IgD-negative memory B cell (primary cell): ENCODE data around the gene MAP3K2. TPM values are rescaled to one million over a fixed set of nuclear protein-coding genes. Genes with fewer than 3 reads are reported as not detected.

Experiments used
- H3K27ac Mint-ChIP-seq, 3 donors: one replicate each; pipeline ENCODE4 v1.8.0; 2020 to 2022; ENCODE audit warnings: mild to moderate bottlenecking in 3 of 3, mixed read lengths in 3 of 3, moderate library complexity in 1 of 3
- H3K27me3 Mint-ChIP-seq: one replicate; pipeline ENCODE4 v1.8.0; 2021; ENCODE audit warnings: mixed read lengths
- H3K36me3 Mint-ChIP-seq: one replicate; pipeline ENCODE4 v1.8.0; 2020; ENCODE audit warnings: mild to moderate bottlenecking, mixed read lengths
- H3K4me1 Mint-ChIP-seq, 3 donors: one replicate each; pipeline ENCODE4 v1.8.0; 2020 to 2022; ENCODE audit warnings: mixed read lengths in 3 of 3, mild to moderate bottlenecking in 1 of 3
- H3K4me3 Mint-ChIP-seq, 4 donors: one replicate each; pipeline ENCODE4 v1.8.0; 2020 to 2022; ENCODE audit warnings: mild to moderate bottlenecking in 4 of 4, mixed read lengths in 4 of 4, moderate library complexity in 3 of 4
- H3K9me3 Mint-ChIP-seq, 3 donors: one replicate each; pipeline ENCODE4 v1.8.0; 2020 to 2021; ENCODE audit warnings: mixed read lengths in 3 of 3, mild to moderate bottlenecking in 1 of 3
- polyA plus RNA-seq: library from polyadenylated mRNA; unstranded; fragments of 300-500 nt; fragmentation: Illumina TruSeq; gene quantifications from one replicate; pipeline ENCODE4 v1.2.3, GENCODE V29; 2021

The MAP3K2 gene
- polyA plus RNA-seq, 1 donor from 2014 or later = 66.8 TPM

DNA sequence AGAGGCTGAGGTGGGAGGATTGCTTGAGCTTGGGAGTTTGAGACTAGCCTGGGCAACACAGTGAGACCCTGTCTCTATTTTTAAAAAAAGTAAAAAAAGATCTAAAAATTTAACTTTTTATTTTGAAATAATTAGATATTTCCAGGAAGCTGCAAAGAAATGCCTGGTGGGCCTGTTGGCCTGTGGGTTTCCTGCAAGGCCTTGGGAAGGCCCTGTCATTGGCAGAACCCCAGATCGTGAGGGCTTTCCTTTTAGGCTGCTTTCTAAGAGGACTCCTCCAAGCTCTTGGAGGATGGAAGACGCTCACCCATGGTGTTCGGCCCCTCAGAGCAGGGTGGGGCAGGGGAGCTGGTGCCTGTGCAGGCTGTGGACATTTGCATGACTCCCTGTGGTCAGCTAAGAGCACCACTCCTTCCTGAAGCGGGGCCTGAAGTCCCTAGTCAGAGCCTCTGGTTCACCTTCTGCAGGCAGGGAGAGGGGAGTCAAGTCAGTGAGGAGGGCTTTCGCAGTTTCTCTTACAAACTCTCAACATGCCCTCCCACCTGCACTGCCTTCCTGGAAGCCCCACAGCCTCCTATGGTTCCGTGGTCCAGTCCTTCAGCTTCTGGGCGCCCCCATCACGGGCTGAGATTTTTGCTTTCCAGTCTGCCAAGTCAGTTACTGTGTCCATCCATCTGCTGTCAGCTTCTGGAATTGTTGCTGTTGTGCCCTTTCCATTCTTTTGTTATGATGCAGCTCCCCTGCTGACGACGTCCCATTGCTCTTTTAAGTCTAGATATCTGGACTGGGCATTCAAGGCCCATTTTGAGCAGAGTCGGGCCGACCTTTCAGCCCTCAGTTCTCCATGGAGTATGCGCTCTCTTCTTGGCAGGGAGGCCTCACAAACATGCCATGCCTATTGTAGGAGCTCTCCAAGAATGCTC, 37.1 kb upstream of the MAP3K2 start:
- Mint-ChIP-seq H3K4me3 (no peak overlapping the region), H3K9me3 (no peaks in the 10 kb centered on the region), H3K27me3 (peaks cover 8% of the 10 kb centered on the region), H3K36me3 (peaks cover 3% of the 10 kb centered on the region), H3K27ac (peak overlapping the region in 1 of 3 donors; percentile 84), H3K4me1 (peaks cover 6 to 10% (median 6%) of the 10 kb centered on the region in 3 donors)

DNA sequence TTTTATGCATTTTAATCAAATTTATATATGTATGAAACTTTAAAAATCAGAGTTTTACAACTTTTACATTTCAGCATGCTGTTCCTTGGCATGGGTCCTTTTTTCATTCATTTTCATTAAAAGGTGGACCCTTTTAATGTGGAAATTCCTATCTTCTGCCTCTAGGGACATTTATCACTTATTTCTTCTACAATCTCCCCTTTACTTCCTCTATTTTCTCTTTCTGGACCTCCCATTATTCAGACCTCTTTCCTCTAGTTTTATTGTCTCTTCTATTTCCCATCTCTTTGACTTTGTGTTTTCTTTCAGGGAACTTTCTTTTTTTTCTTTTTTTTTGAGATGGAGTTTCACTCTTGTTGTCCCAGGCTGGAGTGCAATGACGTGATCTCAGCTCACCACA, 36.1 kb upstream of the MAP3K2 start:
- peak overlapping the region in 2 of 3 donors; percentile 17 to 23 for H3K27ac Mint-ChIP-seq
- H3K27me3 Mint-ChIP-seq = peaks cover 8% of the 10 kb centered on the region
- H3K9me3 Mint-ChIP-seq = no peaks in the 10 kb centered on the region
- H3K36me3 Mint-ChIP-seq = no peaks in the 10 kb centered on the region
- H3K4me3 Mint-ChIP-seq = peak overlapping the region; percentile 53 to 89 (median 81)
- H3K4me1 Mint-ChIP-seq = peaks cover 6 to 10% (median 6%) of the 10 kb centered on the region in 3 donors

DNA sequence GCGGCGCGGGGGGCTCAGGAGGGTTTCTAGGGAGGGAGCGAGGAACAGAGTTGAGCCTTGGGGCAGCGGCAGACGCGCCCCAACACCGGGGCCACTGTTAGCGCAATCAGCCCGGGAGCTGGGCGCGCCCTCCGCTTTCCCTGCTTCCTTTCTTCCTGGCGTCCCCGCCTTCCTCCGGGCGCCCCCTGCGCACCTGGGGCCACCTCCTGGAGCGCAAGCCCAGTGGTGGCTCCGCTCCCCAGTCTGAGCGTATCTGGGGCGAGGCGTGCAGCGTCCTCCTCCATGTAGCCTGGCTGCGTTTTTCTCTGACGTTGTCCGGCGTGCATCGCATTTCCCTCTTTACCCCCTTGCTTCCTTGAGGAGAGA, 35.7 kb upstream of the MAP3K2 start:
- Mint-ChIP-seq H3K9me3 (no peaks in the 10 kb centered on the region), H3K36me3 (no peaks in the 10 kb centered on the region), H3K27me3 (peaks cover 8% of the 10 kb centered on the region), H3K27ac (peak overlapping the region in 2 of 3 donors; percentile 17 to 23), H3K4me1 (peaks cover 6 to 10% (median 6%) of the 10 kb centered on the region in 3 donors), H3K4me3 (peak overlapping the region; percentile 53 to 89 (median 81))

DNA sequence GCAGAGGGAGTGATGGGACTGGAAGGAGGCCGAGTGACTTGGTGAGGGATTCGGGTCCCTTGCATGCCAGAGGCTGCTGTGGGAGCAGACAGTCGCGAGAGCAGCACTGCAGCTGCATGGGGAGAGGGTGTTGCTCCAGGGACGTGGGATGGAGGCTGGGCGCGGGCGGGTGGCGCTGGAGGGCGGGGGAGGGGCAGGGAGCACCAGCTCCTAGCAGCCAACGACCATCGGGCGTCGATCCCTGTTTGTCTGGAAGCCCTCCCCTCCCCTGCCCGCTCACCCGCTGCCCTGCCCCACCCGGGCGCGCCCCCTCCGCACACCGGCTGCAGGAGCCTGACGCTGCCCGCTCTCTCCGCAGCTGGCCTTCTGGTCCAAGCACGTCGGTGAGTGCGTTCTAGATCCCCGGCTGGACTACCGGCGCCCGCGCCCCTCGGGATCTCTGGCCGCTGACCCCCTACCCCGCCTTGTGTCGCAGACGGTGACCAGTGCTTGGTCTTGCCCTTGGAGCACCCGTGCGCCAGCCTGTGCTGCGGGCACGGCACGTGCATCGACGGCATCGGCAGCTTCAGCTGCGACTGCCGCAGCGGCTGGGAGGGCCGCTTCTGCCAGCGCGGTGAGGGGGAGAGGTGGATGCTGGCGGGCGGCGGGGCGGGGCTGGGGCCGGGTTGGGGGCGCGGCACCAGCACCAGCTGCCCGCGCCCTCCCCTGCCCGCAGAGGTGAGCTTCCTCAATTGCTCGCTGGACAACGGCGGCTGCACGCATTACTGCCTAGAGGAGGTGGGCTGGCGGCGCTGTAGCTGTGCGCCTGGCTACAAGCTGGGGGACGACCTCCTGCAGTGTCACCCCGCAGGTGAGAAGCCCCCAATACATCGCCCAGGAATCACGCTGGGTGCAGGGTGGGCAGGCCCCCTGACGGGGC, 35.0 kb upstream of the MAP3K2 start:
- Mint-ChIP-seq H3K27me3 (peaks cover 8% of the 10 kb centered on the region), H3K27ac (peak overlapping the region in 1 of 3 donors; percentile 17), H3K9me3 (no peaks in the 10 kb centered on the region), H3K36me3 (no peaks in the 10 kb centered on the region), H3K4me3 (peak overlapping the region; percentile 53 to 89 (median 81)), H3K4me1 (peaks cover 6 to 10% (median 6%) of the 10 kb centered on the region in 3 donors)

DNA sequence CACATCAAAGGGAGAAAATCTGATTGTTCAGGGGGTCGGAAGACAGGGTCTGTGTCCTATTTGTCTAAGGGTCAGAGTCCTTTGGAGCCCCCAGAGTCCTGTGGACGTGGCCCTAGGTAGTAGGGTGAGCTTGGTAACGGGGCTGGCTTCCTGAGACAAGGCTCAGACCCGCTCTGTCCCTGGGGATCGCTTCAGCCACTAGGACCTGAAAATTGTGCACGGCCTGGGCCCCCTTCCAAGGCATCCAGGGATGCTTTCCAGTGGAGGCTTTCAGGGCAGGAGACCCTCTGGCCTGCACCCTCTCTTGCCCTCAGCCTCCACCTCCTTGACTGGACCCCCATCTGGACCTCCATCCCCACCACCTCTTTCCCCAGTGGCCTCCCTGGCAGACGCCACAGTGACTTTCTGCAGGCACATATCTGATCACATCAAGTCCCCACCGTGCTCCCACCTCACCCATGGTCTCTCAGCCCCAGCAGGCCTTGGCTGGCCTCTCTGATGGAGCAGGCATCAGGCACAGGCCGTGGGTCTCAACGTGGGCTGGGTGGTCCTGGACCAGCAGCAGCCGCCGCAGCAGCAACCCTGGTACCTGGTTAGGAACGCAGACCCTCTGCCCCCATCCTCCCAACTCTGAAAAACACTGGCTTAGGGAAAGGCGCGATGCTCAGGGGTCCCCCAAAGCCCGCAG, 34.2 kb upstream of the MAP3K2 start:
- Mint-ChIP-seq H3K27me3 (peaks cover 8% of the 10 kb centered on the region), H3K27ac (no peak overlapping the region), H3K4me3 (peak overlapping the region; percentile 12 to 78 (median 35)), H3K4me1 (peaks cover 6 to 13% (median 6%) of the 10 kb centered on the region in 3 donors), H3K36me3 (no peaks in the 10 kb centered on the region), H3K9me3 (no peaks in the 10 kb centered on the region)

DNA sequence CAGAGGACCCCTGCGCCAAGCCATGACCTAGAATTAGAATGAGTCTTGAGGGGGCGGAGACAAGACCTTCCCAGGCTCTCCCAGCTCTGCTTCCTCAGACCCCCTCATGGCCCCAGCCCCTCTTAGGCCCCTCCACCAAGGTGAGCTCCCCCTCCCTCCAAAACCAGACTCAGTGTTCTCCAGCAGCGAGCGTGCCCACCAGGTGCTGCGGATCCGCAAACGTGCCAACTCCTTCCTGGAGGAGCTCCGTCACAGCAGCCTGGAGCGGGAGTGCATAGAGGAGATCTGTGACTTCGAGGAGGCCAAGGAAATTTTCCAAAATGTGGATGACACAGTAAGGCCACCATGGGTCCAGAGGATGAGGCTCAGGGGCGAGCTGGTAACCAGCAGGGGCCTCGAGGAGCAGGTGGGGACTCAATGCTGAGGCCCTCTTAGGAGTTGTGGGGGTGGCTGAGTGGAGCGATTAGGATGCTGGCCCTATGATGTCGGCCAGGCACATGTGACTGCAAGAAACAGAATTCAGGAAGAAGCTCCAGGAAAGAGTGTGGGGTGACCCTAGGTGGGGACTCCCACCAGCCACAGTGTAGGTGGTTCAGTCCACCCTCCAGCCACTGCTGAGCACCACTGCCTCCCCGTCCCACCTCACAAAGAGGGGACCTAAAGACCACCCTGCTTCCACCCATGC, 33.5 kb upstream of the MAP3K2 start:
- no peak overlapping the region for H3K27ac Mint-ChIP-seq
- H3K27me3 Mint-ChIP-seq = peaks cover 8% of the 10 kb centered on the region
- no peaks in the 10 kb centered on the region for H3K36me3 Mint-ChIP-seq
- peak overlapping the region in 2 of 4 donors; percentile 1 to 16 for H3K4me3 Mint-ChIP-seq
- H3K4me1 Mint-ChIP-seq = peaks cover 6 to 20% (median 8%) of the 10 kb centered on the region in 3 donors
- H3K9me3 Mint-ChIP-seq = no peaks in the 10 kb centered on the region

DNA sequence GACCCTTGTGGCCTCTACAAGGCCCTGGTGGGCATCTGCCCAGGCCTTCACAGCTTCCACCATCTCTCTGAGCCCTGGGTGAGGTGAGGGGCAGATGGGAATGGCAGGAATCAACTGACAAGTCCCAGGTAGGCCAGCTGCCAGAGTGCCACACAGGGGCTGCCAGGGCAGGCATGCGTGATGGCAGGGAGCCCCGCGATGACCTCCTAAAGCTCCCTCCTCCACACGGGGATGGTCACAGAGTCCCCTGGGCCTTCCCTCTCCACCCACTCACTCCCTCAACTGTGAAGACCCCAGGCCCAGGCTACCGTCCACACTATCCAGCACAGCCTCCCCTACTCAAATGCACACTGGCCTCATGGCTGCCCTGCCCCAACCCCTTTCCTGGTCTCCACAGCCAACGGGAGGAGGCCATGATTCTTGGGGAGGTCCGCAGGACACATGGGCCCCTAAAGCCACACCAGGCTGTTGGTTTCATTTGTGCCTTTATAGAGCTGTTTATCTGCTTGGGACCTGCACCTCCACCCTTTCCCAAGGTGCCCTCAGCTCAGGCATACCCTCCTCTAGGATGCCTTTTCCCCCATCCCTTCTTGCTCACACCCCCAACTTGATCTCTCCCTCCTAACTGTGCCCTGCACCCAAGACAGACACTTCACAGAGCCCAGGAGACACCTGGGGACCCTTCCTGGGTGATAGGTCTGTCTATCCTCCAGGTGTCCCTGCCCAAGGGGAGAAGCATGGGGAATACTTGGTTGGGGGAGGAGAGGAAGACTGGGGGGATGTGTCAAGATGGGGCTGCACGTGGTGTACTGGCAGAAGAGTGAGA, 32.5 kb upstream of the MAP3K2 start:
- Mint-ChIP-seq H3K27ac (no peak overlapping the region), H3K36me3 (no peaks in the 10 kb centered on the region), H3K9me3 (no peaks in the 10 kb centered on the region), H3K4me1 (peaks cover 6 to 26% (median 11%) of the 10 kb centered on the region in 3 donors), H3K4me3 (peak overlapping the region in 1 of 4 donors; percentile 65), H3K27me3 (peaks cover 8% of the 10 kb centered on the region)

DNA sequence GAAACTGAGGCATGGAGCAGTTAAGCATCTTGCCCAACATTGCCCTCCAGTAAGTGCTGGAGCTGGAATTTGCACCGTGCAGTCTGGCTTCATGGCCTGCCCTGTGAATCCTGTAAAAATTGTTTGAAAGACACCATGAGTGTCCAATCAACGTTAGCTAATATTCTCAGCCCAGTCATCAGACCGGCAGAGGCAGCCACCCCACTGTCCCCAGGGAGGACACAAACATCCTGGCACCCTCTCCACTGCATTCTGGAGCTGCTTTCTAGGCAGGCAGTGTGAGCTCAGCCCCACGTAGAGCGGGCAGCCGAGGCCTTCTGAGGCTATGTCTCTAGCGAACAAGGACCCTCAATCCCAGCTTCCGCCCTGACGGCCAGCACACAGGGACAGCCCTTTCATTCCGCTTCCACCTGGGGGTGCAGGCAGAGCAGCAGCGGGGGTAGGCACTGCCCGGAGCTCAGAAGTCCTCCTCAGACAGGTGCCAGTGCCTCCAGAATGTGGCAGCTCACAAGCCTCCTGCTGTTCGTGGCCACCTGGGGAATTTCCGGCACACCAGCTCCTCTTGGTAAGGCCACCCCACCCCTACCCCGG, 31.8 kb upstream of the MAP3K2 start:
- Mint-ChIP-seq H3K4me1 (peaks cover 9 to 27% (median 11%) of the 10 kb centered on the region in 3 donors), H3K36me3 (no peaks in the 10 kb centered on the region), H3K27ac (no peak overlapping the region), H3K4me3 (peak overlapping the region in 1 of 4 donors; percentile 57), H3K27me3 (peaks cover 7% of the 10 kb centered on the region), H3K9me3 (no peaks in the 10 kb centered on the region)

DNA sequence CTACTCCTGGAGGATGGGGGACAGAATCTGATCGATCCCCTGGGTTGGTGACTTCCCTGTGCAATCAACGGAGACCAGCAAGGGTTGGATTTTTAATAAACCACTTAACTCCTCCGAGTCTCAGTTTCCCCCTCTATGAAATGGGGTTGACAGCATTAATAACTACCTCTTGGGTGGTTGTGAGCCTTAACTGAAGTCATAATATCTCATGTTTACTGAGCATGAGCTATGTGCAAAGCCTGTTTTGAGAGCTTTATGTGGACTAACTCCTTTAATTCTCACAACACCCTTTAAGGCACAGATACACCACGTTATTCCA, 31.3 kb upstream of the MAP3K2 start:
- H3K27me3 Mint-ChIP-seq = peaks cover 7% of the 10 kb centered on the region
- H3K9me3 Mint-ChIP-seq = no peaks in the 10 kb centered on the region
- H3K36me3 Mint-ChIP-seq = no peaks in the 10 kb centered on the region
- peak overlapping the region in 1 of 4 donors; percentile 60 for H3K4me3 Mint-ChIP-seq
- no peak overlapping the region for H3K27ac Mint-ChIP-seq
- peaks cover 10 to 27% (median 13%) of the 10 kb centered on the region in 3 donors for H3K4me1 Mint-ChIP-seq

DNA sequence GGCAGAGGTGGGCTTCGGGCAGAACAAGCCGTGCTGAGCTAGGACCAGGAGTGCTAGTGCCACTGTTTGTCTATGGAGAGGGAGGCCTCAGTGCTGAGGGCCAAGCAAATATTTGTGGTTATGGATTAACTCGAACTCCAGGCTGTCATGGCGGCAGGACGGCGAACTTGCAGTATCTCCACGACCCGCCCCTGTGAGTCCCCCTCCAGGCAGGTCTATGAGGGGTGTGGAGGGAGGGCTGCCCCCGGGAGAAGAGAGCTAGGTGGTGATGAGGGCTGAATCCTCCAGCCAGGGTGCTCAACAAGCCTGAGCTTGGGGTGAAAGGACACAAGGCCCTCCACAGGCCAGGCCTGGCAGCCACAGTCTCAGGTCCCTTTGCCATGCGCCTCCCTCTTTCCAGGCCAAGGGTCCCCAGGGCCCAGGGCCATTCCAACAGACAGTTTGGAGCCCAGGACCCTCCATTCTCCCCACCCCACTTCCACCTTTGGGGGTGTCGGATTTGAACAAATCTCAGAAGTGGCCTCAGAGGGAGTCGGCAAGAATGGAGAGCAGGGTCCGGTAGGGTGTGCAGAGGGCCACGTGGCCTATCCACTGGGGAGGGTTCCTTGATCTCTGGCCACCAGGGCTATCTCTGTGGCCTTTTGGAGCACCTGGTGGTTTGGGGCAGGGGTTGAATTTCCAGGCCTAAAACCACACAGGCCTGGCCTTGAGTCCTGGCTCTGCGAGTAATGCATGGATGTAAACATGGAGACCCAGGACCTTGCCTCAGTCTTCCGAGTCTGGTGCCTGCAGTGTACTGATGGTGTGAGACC, 30.7 kb upstream of the MAP3K2 start, which contains the start of gene PROC:
Gene PROC (plus strand): TSS at position 128 of the 812 bp plus-strand sequence. CDS start 1,516 bp downstream, outside the sequence.
- peak within 1 kb of the TSS in 3 of 4 donors; percentile 13 to 82 (median 75) for H3K4me3 Mint-ChIP-seq
- H3K4me1 Mint-ChIP-seq = peaks cover 10 to 27% (median 14%) of the 10 kb centered on the region in 3 donors
- peaks cover 7% of the 10 kb centered on the region for H3K27me3 Mint-ChIP-seq
- H3K27ac Mint-ChIP-seq = peak within 1 kb of the TSS in 1 of 3 donors; percentile 55
- peaks cover 0 to under 1% (median 0%) of the 10 kb centered on the region in 3 donors for H3K9me3 Mint-ChIP-seq
- no peaks in the 10 kb centered on the region for H3K36me3 Mint-ChIP-seq

DNA sequence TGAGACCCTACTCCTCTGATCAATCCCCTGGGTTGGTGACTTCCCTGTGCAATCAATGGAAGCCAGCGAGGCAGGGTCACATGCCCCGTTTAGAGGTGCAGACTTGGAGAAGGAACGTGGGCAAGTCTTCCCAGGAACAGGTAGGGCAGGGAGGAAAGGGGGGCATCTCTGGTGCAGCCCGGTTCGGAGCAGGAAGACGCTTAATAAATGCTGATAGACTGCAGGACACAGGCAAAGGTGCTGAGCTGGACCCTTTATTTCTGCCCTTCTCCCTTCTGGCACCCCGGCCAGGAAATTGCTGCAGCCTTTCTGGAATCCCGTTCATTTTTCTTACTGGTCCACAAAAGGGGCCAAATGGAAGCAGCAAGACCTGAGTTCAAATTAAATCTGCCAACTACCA, 29.6 kb upstream of the MAP3K2 start:
- Mint-ChIP-seq H3K9me3 (peaks cover 0 to 7% (median 3%) of the 10 kb centered on the region in 3 donors), H3K27me3 (peaks cover 6% of the 10 kb centered on the region), H3K27ac (peak overlapping the region in 1 of 3 donors; percentile 55), H3K4me1 (peaks cover 18 to 27% (median 20%) of the 10 kb centered on the region in 3 donors), H3K36me3 (no peaks in the 10 kb centered on the region), H3K4me3 (peak overlapping the region in 2 of 4 donors; percentile 75 to 82)

DNA sequence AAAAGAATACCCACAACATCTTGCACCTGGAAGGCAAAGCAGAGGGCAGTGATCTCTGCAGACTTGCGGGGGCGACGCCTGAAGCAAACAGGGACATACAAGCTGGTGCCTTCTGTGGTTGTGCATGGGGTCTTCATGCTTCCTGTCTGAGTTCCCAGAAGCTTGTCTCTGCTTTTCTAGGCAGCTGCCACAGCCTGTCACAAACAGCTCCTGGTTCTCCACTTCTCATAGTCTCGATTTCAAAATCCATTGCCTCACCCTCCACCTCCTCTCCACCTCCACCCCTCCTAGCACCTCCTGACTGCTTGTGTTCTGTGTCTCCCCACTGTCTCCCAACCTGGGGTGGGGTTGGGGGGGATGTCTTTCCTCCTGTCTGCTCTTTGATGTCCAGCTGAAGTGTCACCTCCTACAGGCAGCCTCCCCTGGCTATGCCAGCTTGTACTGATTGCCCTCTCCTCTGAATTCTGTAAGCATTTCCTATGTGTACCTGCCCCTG, 28.8 kb upstream of the MAP3K2 start:
- H3K27me3 Mint-ChIP-seq = peaks cover 1% of the 10 kb centered on the region
- H3K36me3 Mint-ChIP-seq = no peaks in the 10 kb centered on the region
- peak overlapping the region; percentile 76 to 89 (median 84) for H3K4me3 Mint-ChIP-seq
- H3K27ac Mint-ChIP-seq = peak overlapping the region in 2 of 3 donors; percentile 0 to 55
- peaks cover 25 to 32% (median 28%) of the 10 kb centered on the region in 3 donors for H3K4me1 Mint-ChIP-seq
- peaks cover 0 to 7% (median 3%) of the 10 kb centered on the region in 3 donors for H3K9me3 Mint-ChIP-seq
